ENCODE data around the gene SLC26A6. TPM values are rescaled to one million over a fixed set of nuclear protein-coding genes. Genes with fewer than 3 reads are reported as not detected.

The SLC26A6 gene
- total and polyA plus RNA-seq, 2 of the 13 experiments (the other 11 are each of a cell fraction or from before 2014, with no cell fraction given): 40.7 to 184 TPM

GRCh38 chr3:48656061-48656840 lies 21.0 kb upstream of the SLC26A6 start (continued):
- no peak for TF ChIP-seq HNF1A (IDR thresholded peaks at IDR 0.05; ENCODE audit: low read depth)
- no peak for TF ChIP-seq HNF1A (CRISPR knock-in tag; IDR thresholded peaks at IDR 0.05; ENCODE audit: borderline replicate concordance)
- TF ChIP-seq TCF7L2 (IDR thresholded peaks at IDR 0.05; ENCODE audit: low read depth, low read length): no peak
- no peak for TF ChIP-seq ZNF589 (CRISPR knock-in tag; conservative IDR thresholded peaks at IDR 0.05)
- no peak for TF ChIP-seq SCMH1 (CRISPR knock-in tag; IDR thresholded peaks at IDR 0.05; ENCODE audit: borderline replicate concordance)
- 0 out of 2 replicates have a peak, but pooled peaks have one; percentile 23 for TF ChIP-seq BHLHE40 (IDR thresholded peaks at IDR 0.05; ENCODE audit: low read length)
- no peak for TF ChIP-seq CEBPZ (IDR thresholded peaks at IDR 0.05; ENCODE audit: low read length)
- no peak for TF ChIP-seq LBX2 (CRISPR knock-in tag; IDR thresholded peaks at IDR 0.05; ENCODE audit: borderline replicate concordance)
- no peak for TF ChIP-seq ZNF562 (CRISPR knock-in tag; IDR thresholded peaks at IDR 0.05; ENCODE audit: borderline replicate concordance)
- no peak for TF ChIP-seq ARID3A (IDR thresholded peaks at IDR 0.05; ENCODE audit: low read depth, low read length)
- TF ChIP-seq MXD3 (CRISPR knock-in tag; IDR thresholded peaks at IDR 0.05): peak; percentile 30; the same call in 1 of the 2 replicates
- TF ChIP-seq MIER2 (CRISPR knock-in tag; IDR thresholded peaks at IDR 0.05): no peak; the same call in 1 of the 2 replicates
- no peak for TF ChIP-seq ZNF512 (CRISPR knock-in tag; IDR thresholded peaks at IDR 0.05)
- peak; percentile 64 for TF ChIP-seq HDAC1 (CRISPR knock-in tag; IDR thresholded peaks at IDR 0.05)
- peak; percentile 38; the same call in 1 of the 2 replicates for TF ChIP-seq ZFX (CRISPR knock-in tag; IDR thresholded peaks at IDR 0.05; ENCODE audit: low read depth)

Measured in HepG2 (cell line).